Endothelial cell (in vitro differentiated cells): ENCODE data around the gene GPD1. TPM values are rescaled to one million over a fixed set of nuclear protein-coding genes. Genes with fewer than 3 reads are reported as not detected.

ENCODE experiments used
- DNase-seq: peaks from one replicate; pipeline ENCODE4 v3.0.0; 2021; ENCODE audit warnings: low spot score
- H3K27ac Mint-ChIP-seq: one replicate; pipeline ENCODE4 v1.8.0; 2021; ENCODE audit warnings: mixed read lengths, inconsistent platforms; ENCODE audit not compliant: unreplicated experiment
- H3K27me3 Mint-ChIP-seq: one replicate; pipeline ENCODE4 v1.8.0; 2021; ENCODE audit warnings: mild to moderate bottlenecking, moderate library complexity, mixed read lengths, inconsistent platforms; ENCODE audit not compliant: unreplicated experiment
- H3K36me3 Mint-ChIP-seq: one replicate; pipeline ENCODE4 v1.8.0; 2021; ENCODE audit warnings: mild to moderate bottlenecking, low read depth, mixed read lengths, inconsistent platforms; ENCODE audit not compliant: unreplicated experiment
- H3K4me1 Mint-ChIP-seq: one replicate; pipeline ENCODE4 v1.8.0; 2021; ENCODE audit warnings: mild to moderate bottlenecking, mixed read lengths, inconsistent platforms; ENCODE audit not compliant: unreplicated experiment
- H3K4me3 Mint-ChIP-seq: one replicate; pipeline ENCODE4 v1.8.0; 2021; ENCODE audit warnings: mild to moderate bottlenecking, mixed read lengths, inconsistent platforms; ENCODE audit not compliant: unreplicated experiment
- H3K9me3 Mint-ChIP-seq: one replicate; pipeline ENCODE4 v1.8.0; 2021; ENCODE audit warnings: mixed read lengths, inconsistent platforms; ENCODE audit not compliant: unreplicated experiment
- CTCF ChIP-seq: fragments of 200-600 bp; sonication (generic); IDR thresholded peaks from one replicate; pipeline ENCODE4 v1.5.0; 2021; ENCODE audit warnings: antibody characterized with exemption; ENCODE audit not compliant: unreplicated experiment
- total RNA-seq: library from RNA; stranded (reverse); fragmentation: NEBNext Ultra II Directional; extraction: Animal tissue kit (Norgen Biotek cat#: 25700); gene quantifications from one replicate; pipeline ENCODE4 v1.2.1, GENCODE V29; 2021; ENCODE audit not compliant: unreplicated experiment

GPD1 gene
- total RNA-seq, 1 donor from 2014 or later = not detected

GRCh38 chr12:50057896-50058670, 45.7 kb upstream of the GPD1 start:
- H3K36me3 Mint-ChIP-seq = peaks cover 5% of the 10 kb centered on the region
- DNase-seq = no peak
- peaks cover 21% of the 10 kb centered on the region for H3K4me1 Mint-ChIP-seq
- H3K9me3 Mint-ChIP-seq = no peaks in the 10 kb centered on the region
- no peak overlapping the region for H3K27ac Mint-ChIP-seq
- peaks cover 17% of the 10 kb centered on the region for H3K27me3 Mint-ChIP-seq
- TF ChIP-seq CTCF = no peak
- peak overlapping the region; percentile 56 for H3K4me3 Mint-ChIP-seq

- peaks cover 5% of the 10 kb centered on the region for H3K36me3 Mint-ChIP-seq
- DNase-seq = no peak
- H3K4me3 Mint-ChIP-seq = peak overlapping the region; percentile 79
These were observed 45.0 kb upstream of the GPD1 start for GRCh38 chr12:50058743-50059312.

GRCh38 chr12:50059440-50060119, 44.2 kb upstream of the GPD1 start:
- Mint-ChIP-seq H3K4me3 (peak overlapping the region; percentile 56), H3K9me3 (no peaks in the 10 kb centered on the region), H3K36me3 (peaks cover 5% of the 10 kb centered on the region), H3K27ac (no peak overlapping the region), H3K4me1 (peaks cover 16% of the 10 kb centered on the region), H3K27me3 (peaks cover 21% of the 10 kb centered on the region)
- no peak for DNase-seq
- TF ChIP-seq CTCF = no peak

More at GRCh38 chr12:50058743-50059312, 45.0 kb upstream of the GPD1 start:
- H3K27ac Mint-ChIP-seq = no peak overlapping the region
- no peaks in the 10 kb centered on the region for H3K9me3 Mint-ChIP-seq
- peaks cover 18% of the 10 kb centered on the region for H3K27me3 Mint-ChIP-seq
- TF ChIP-seq CTCF = no peak
- peaks cover 16% of the 10 kb centered on the region for H3K4me1 Mint-ChIP-seq

GRCh38 chr12:50060120-50060468, 43.7 kb upstream of the GPD1 start:
- Mint-ChIP-seq H3K27me3 (peaks cover 21% of the 10 kb centered on the region), H3K4me3 (no peak overlapping the region), H3K27ac (no peak overlapping the region), H3K9me3 (no peaks in the 10 kb centered on the region), H3K4me1 (peaks cover 16% of the 10 kb centered on the region), H3K36me3 (peaks cover 5% of the 10 kb centered on the region)
- no peak for DNase-seq
- TF ChIP-seq CTCF = no peak

GRCh38 chr12:50061171-50061570, 42.6 kb upstream of the GPD1 start:
- no peaks in the 10 kb centered on the region for H3K9me3 Mint-ChIP-seq
- no peak for DNase-seq
- TF ChIP-seq CTCF = no peak
- H3K36me3 Mint-ChIP-seq = peaks cover 5% of the 10 kb centered on the region
- no peak overlapping the region for H3K27ac Mint-ChIP-seq
- H3K27me3 Mint-ChIP-seq = peaks cover 21% of the 10 kb centered on the region
- H3K4me1 Mint-ChIP-seq = peaks cover 11% of the 10 kb centered on the region
- H3K4me3 Mint-ChIP-seq = no peak overlapping the region
